SK-N-SH treated with all-trans-retinoic acid at 6 μM for 48 hours (cell line): ENCODE measurements around the gene SAMD15.

Experiments
- ATAC-seq: fragments of 200-7000 bp; cut with Tn5 transposase; 3 replicates; pipeline ENCODE4 v1.9.1; 2020; ENCODE audit warnings: mild to moderate bottlenecking, moderate library complexity
- ARNTL ChIP-seq: fragments of 450-650 bp; formaldehyde crosslinking; IDR thresholded peaks from 2 replicates; pipeline ENCODE4 v1.5.0; 2020; ENCODE audit warnings: low read depth, mild to moderate bottlenecking, moderate library complexity, borderline replicate concordance
- BACH2 ChIP-seq: fragments of 250-450 bp; sonication (Bioruptor Pico); IDR thresholded peaks from 2 replicates; pipeline ENCODE4 v1.9.0; 2021; ENCODE audit warnings: mild to moderate bottlenecking, borderline replicate concordance
- CSDC2 ChIP-seq: fragments of 250-450 bp; sonication (Bioruptor Pico); IDR thresholded peaks from 2 replicates; pipeline ENCODE4 v1.5.0; 2020; ENCODE audit warnings: mild to moderate bottlenecking, moderate library complexity
- ESRRG ChIP-seq: fragments of 250-450 bp; sonication (Bioruptor Pico); IDR thresholded peaks from 2 replicates; pipeline ENCODE4 v1.6.1; 2021; ENCODE audit warnings: mild to moderate bottlenecking
- GLIS3 ChIP-seq: fragments of 250-450 bp; sonication (Bioruptor Pico); IDR thresholded peaks from 2 replicates; pipeline ENCODE4 v1.5.0; 2020; ENCODE audit warnings: mild to moderate bottlenecking, moderate library complexity
- ISL1 ChIP-seq: fragments of 250-450 bp; sonication (Bioruptor Pico); IDR thresholded peaks from 2 replicates; pipeline ENCODE4 v2.1.2; 2022; ENCODE audit warnings: mild to moderate bottlenecking, moderate library complexity
- OSR1 ChIP-seq: fragments of 250-450 bp; sonication (Bioruptor Pico); IDR thresholded peaks from 2 replicates; pipeline ENCODE4 v1.8.0; 2022; ENCODE audit warnings: moderate library complexity, mild to moderate bottlenecking, inconsistent platforms
- PATZ1 ChIP-seq: fragments of 250-450 bp; sonication (Bioruptor Pico); IDR thresholded peaks from 2 replicates; pipeline ENCODE4 v1.8.0; 2020; ENCODE audit warnings: mild to moderate bottlenecking, moderate library complexity, borderline replicate concordance
- POU6F1 ChIP-seq: fragments of 250-450 bp; sonication (Bioruptor Pico); IDR thresholded peaks from 2 replicates; pipeline ENCODE4 v1.8.0; 2021; ENCODE audit warnings: low read depth, mild to moderate bottlenecking, moderate library complexity, borderline replicate concordance
- PPARA ChIP-seq: fragments of 250-450 bp; sonication (Bioruptor Pico); IDR thresholded peaks from 2 replicates; pipeline ENCODE4 v1.5.0; 2020; ENCODE audit warnings: mild to moderate bottlenecking, borderline replicate concordance
- RARB ChIP-seq: fragments of 250-450 bp; sonication (Bioruptor Pico); IDR thresholded peaks from 2 replicates; pipeline ENCODE4 v1.8.0; 2021; ENCODE audit warnings: mild to moderate bottlenecking, moderate library complexity
- SNAI2 ChIP-seq: fragments of 250-450 bp; sonication (Bioruptor Pico); IDR thresholded peaks from 2 replicates; pipeline ENCODE4 v1.5.0; 2020; ENCODE audit warnings: mild to moderate bottlenecking, moderate library complexity
- TCF4 ChIP-seq: fragments of 250-450 bp; sonication (Bioruptor Pico); IDR thresholded peaks from 2 replicates; pipeline ENCODE4 v1.8.0; 2021; ENCODE audit warnings: mild to moderate bottlenecking, moderate library complexity, borderline replicate concordance
- TOX ChIP-seq: fragments of 250-450 bp; sonication (Bioruptor Pico); IDR thresholded peaks from 2 replicates; pipeline ENCODE4 v1.8.0; 2021; ENCODE audit warnings: mild to moderate bottlenecking, moderate library complexity, borderline replicate concordance
- TSHZ2 ChIP-seq: fragments of 250-450 bp; sonication (Bioruptor Pico); IDR thresholded peaks from 2 replicates; pipeline ENCODE4 v1.5.0; 2020; ENCODE audit warnings: mild to moderate bottlenecking, moderate library complexity
- ZC3H10 ChIP-seq: fragments of 250-450 bp; sonication (Bioruptor Pico); IDR thresholded peaks from 2 replicates; pipeline ENCODE4 v1.5.1; 2021; ENCODE audit warnings: mild to moderate bottlenecking, moderate library complexity
- ZFP3 ChIP-seq: fragments of 250-450 bp; sonication (Bioruptor Pico); IDR thresholded peaks from 2 replicates; pipeline ENCODE4 v1.5.0; 2020; ENCODE audit warnings: mild to moderate bottlenecking, moderate library complexity
- ZFP30 ChIP-seq: fragments of 450-650 bp; formaldehyde crosslinking; IDR thresholded peaks from 2 replicates; pipeline ENCODE4 v1.5.0; 2022; ENCODE audit warnings: mild to moderate bottlenecking, moderate library complexity
- ZNF565 ChIP-seq: fragments of 450-650 bp; formaldehyde crosslinking; conservative IDR thresholded peaks from 2 replicates; pipeline ENCODE4 v1.5.0; 2020; ENCODE audit warnings: low read depth, mild to moderate bottlenecking, moderate library complexity
- ZNF70 ChIP-seq: fragments of 450-650 bp; formaldehyde crosslinking; IDR thresholded peaks from 2 replicates; pipeline ENCODE4 v1.5.0; 2020; ENCODE audit warnings: mild to moderate bottlenecking, moderate library complexity

SAMD15 gene

GRCh38 chr14:77343662-77344061 lies 33.5 kb upstream of the SAMD15 start:
- TF ChIP-seq ZFP3 (CRISPR knock-in tag) (no peak), POU6F1 (CRISPR knock-in tag) (no peak), ESRRG (CRISPR knock-in tag) (no peak), RARB (CRISPR knock-in tag) (no peak), TOX (CRISPR knock-in tag) (no peak), SNAI2 (CRISPR knock-in tag) (no peak), GLIS3 (CRISPR knock-in tag) (no peak), PATZ1 (CRISPR knock-in tag) (no peak), TSHZ2 (CRISPR knock-in tag) (no peak), ARNTL (CRISPR knock-in tag) (no peak)
- ATAC-seq = no peak; the same call in 2 of the 3 replicates

- ATAC-seq = no peak; the same call in 2 of the 3 replicates
- TF ChIP-seq POU6F1 (CRISPR knock-in tag) (no peak), GLIS3 (CRISPR knock-in tag) (no peak), ZFP30 (CRISPR knock-in tag) (no peak), BACH2 (CRISPR knock-in tag) (no peak), ZC3H10 (no peak), ZNF565 (CRISPR knock-in tag) (no peak)
Measured at GRCh38 chr14:77344377-77344996, 32.7 kb upstream of the SAMD15 start.

GRCh38 chr14:77346495-77346894 lies 30.7 kb upstream of the SAMD15 start:
- TF ChIP-seq TOX (CRISPR knock-in tag) = no peak
- TF ChIP-seq ARNTL (CRISPR knock-in tag) = no peak
- TF ChIP-seq RARB (CRISPR knock-in tag) = no peak
- TF ChIP-seq OSR1 (CRISPR knock-in tag) = no peak
- TF ChIP-seq CSDC2 (CRISPR knock-in tag) = no peak
- no peak for TF ChIP-seq PATZ1 (CRISPR knock-in tag)
- no peak for TF ChIP-seq ISL1 (CRISPR knock-in tag)
- TF ChIP-seq PPARA (CRISPR knock-in tag) = no peak
- no peak for TF ChIP-seq BACH2 (CRISPR knock-in tag)
- no peak for TF ChIP-seq ZNF70
- TF ChIP-seq ZFP3 (CRISPR knock-in tag) = no peak
- no peak for TF ChIP-seq ESRRG (CRISPR knock-in tag)
- no peak for TF ChIP-seq GLIS3 (CRISPR knock-in tag)
- no peak for TF ChIP-seq ZNF565 (CRISPR knock-in tag)
- no peak for TF ChIP-seq TSHZ2 (CRISPR knock-in tag)
- no peak for TF ChIP-seq TCF4 (CRISPR knock-in tag)
- TF ChIP-seq SNAI2 (CRISPR knock-in tag) = no peak
- no peak for TF ChIP-seq POU6F1 (CRISPR knock-in tag)
- ATAC-seq = no peak
